Neural progenitor cell (in vitro differentiated cells): ENCODE data around the gene DHRS4L2.
"Not testable (repeated sequence)": the region's sequence is repeated elsewhere in the genome, so short reads cannot be mapped to it uniquely, and the experiment has no call there.

Experiments
- CTCF ChIP-seq: fragments of 200-600 bp; sonication (generic); IDR thresholded peaks from 2 replicates; pipeline ENCODE4 v1.5.1; 2017; ENCODE audit warnings: antibody characterized with exemption, mild to moderate bottlenecking
- EZH2 ChIP-seq: fragments of 200-600 bp; sonication (generic); IDR thresholded peaks from 2 replicates; pipeline ENCODE4 v1.6.1; 2017; ENCODE audit warnings: antibody characterized with exemption, mild to moderate bottlenecking, moderate library complexity
- EZH2phosphoT487 ChIP-seq: fragments of 200-600 bp; sonication (generic); IDR thresholded peaks from 2 replicates; pipeline ENCODE4 v1.6.1; 2017; ENCODE audit warnings: antibody characterized with exemption

GRCh38 chr14:23993042-23993441 is 4.3 kb downstream of the DHRS4L2 start:
- TF ChIP-seq CTCF, EZH2, EZH2phosphoT487: not testable (repeated sequence)
